H7 (cell line): Measurements from ENCODE around the gene SPATA2L. TPM values are rescaled to one million over a fixed set of nuclear protein-coding genes. Genes with fewer than 3 reads are reported as not detected.
A peak's percentile ranks its signal among the peaks of the same experiment; 100 is the strongest.
"Not testable (repeated sequence)": the region's sequence is repeated elsewhere in the genome, so short reads cannot be mapped to it uniquely, and the experiment has no call there.

Experiments used
- DNase-seq: peaks from one replicate; pipeline ENCODE4 v3.0.0; 2012
- H3K27me3 ChIP-seq: 2 replicates; pipeline ENCODE4 v1.6.0; 2011; ENCODE audit warnings: mild to moderate bottlenecking, low read length; ENCODE audit not compliant: control insufficient read depth, insufficient read depth
- H3K36me3 ChIP-seq: replicated peaks from 2 replicates; pipeline ENCODE4 v1.5.1; 2011; ENCODE audit warnings: low read length; ENCODE audit not compliant: control insufficient read depth, insufficient read depth
- H3K4me3 ChIP-seq: 2 replicates; pipeline ENCODE4 v1.5.1; 2011; ENCODE audit warnings: low read depth, mild to moderate bottlenecking, control low read depth, low read length, moderate library complexity; ENCODE audit not compliant: insufficient read depth
- total RNA-seq: library from RNA; depleted of rRNA; stranded (reverse); fragments of >200 nt; shearing (Covaris generic); gene quantifications from 2 replicates; pipeline ENCODE4 v1.2.3, GENCODE V29; 2014

Gene SPATA2L
- total RNA-seq, 1 experiment from 2014 or later, result 16.0 TPM

GRCh38 chr16:89693931-89694783 is 7.3 kb downstream of the SPATA2L start:
- DNase-seq, result peak; percentile 59
- Histone ChIP-seq H3K36me3 (peaks cover 3% of the 10 kb centered on the region), H3K4me3 (no peak overlapping the region), H3K27me3 (no peaks in the 10 kb centered on the region)

- Histone ChIP-seq H3K27me3 (no peaks in the 10 kb centered on the region), H3K36me3 (peaks cover 3% of the 10 kb centered on the region), H3K4me3 (no peak overlapping the region)
- DNase-seq, result no peak
Observed at GRCh38 chr16:89693289-89693731, 8.2 kb downstream of the SPATA2L start.

DNA sequence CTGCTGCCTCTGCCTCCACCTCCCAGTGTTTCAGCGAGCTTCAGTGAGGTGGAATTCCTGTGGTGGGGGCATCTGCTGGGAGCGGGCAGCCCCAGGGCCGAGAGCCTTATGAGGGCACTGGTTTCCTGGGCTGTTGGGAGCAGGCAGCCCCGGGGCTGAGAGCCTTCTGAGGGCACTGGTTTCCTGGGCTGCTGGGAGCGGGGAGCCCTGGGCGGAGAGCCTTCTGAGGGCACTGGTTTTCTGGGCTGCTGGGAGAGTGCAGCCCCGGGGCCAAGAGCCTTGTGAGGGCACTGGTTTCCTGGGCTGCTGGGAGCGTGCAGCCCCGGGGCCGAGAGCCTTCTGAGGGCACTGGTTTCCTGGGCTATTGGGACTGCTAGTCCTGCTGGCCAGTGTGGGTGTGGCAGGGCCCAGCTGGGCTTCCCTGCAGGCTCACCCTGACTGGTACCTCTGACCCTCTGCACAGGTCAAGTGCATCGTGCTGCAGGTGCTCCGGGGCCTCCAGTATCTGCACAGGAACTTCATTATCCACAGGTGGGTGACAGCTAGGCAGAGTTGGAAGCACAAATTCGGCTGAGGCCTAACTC is 9.4 kb downstream of the SPATA2L start:
- Histone ChIP-seq H3K27me3 (no peaks in the 10 kb centered on the region), H3K4me3 (no peak overlapping the region), H3K36me3 (peaks cover 3% of the 10 kb centered on the region)
- peak; percentile 66 for DNase-seq

DNA sequence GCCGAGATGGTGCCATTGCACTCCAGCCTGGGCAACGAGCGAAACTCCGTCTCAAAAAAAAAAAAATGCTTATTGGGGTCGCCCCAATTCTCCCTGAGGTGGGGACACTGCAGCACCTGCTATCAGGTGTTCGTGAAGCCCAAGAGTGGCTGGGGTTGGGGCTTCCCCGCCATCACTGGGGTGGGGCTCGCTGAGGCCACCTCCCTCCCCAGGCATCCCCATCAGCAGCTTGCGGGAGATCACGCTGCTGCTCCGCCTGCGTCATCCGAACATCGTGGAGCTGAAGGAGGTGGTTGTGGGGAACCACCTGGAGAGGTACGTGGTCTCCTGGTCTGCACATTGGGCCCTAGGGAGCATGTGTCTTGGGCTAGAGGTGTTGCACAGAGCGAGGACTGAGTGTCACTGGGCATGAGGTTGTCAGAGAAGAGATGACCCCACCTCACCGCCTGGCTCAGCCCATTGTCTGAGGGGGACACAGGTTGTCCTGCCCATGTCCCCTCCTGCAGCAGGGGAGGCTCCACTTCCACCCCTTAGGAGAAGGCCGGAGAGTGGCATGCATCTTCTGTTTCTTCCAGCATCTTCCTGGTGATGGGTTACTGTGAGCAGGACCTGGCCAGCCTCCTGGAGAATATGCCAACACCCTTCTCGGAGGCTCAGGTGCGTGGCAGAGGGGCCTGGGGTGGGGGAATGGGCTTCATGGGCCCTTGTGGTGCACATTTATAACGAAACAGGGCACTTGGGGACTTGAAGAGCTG is 10.1 kb downstream of the SPATA2L start:
- H3K36me3 ChIP-seq, result peaks cover 3% of the 10 kb centered on the region
- no peaks in the 10 kb centered on the region for H3K27me3 ChIP-seq
- DNase-seq, result no peak
- no peak overlapping the region for H3K4me3 ChIP-seq

GRCh38 chr16:89690392-89690901 is 11.1 kb downstream of the SPATA2L start:
- Histone ChIP-seq H3K4me3 (no peak overlapping the region), H3K36me3 (peaks cover 3% of the 10 kb centered on the region), H3K27me3 (no peaks in the 10 kb centered on the region)
- no peak for DNase-seq

DNA sequence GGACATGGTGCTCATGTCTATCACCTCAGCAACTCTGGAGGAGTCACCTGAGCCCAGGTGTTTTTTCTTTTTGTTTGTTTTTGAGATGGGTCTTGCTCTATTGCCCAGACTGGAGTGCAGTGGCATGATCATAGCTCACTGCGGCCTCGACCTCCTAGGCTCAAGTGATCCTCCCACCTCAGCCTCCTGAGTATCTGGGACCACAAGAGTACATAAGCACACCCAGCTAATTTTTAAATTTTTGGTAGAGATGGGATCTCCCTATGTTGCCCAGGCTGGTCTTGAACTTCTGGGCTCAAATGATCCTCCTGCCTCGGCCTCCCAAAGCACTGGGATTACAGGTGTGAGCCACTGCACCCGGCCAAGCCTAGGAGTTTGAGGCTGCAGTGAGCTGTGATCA is 11.9 kb downstream of the SPATA2L start:
- not testable (repeated sequence) for H3K27me3 ChIP-seq, H3K4me3 ChIP-seq, DNase-seq, H3K36me3 ChIP-seq

- Histone ChIP-seq H3K36me3 (peaks cover 3% of the 10 kb centered on the region), H3K27me3 (no peaks in the 10 kb centered on the region), H3K4me3 (no peak overlapping the region)
- DNase-seq, result no peak
Observed at GRCh38 chr16:89689142-89689541, 12.4 kb downstream of the SPATA2L start.

GRCh38 chr16:89688395-89688794 is 13.1 kb downstream of the SPATA2L start:
- Histone ChIP-seq H3K36me3 (peaks cover 1% of the 10 kb centered on the region), H3K27me3 (no peaks in the 10 kb centered on the region), H3K4me3 (no peak overlapping the region)
- DNase-seq, result no peak

- peak overlapping the region; percentile 68 for H3K4me3 ChIP-seq
- peak; percentile 83 for DNase-seq
- no peaks in the 10 kb centered on the region; the same call in none of the 2 replicates for H3K36me3 ChIP-seq
- no peaks in the 10 kb centered on the region for H3K27me3 ChIP-seq
Observed at GRCh38 chr16:89687092-89687940, 14.2 kb downstream of the SPATA2L start.

DNA sequence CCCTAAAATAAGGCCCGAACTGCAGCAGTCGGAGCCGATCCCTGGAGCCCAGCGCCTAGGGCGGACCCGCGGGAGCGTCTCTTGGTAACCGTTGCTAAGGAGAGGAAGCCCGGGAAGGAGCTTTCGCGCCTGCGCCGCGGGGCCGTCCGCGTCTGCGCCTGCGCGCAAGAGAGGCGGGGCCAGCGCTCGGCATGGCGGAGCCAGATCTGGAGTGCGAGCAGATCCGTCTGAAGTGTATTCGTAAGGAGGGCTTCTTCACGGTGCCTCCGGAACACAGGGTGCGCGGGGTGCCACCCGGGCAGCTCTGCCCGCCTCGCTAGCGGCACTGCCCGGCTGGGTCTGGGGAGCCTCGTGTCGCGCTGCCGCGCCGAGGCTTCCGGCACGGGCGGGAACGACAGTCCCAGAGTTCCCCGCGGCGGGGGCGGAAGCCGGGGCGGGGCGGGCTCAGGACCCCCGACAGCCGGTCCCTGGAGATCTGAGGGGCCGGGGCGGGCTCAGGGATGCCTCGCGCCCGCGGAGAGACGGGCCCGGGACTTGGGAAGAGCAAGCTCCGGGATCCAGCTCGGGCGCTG is 14.9 kb downstream of the SPATA2L start, which contains the start of gene CDK10:
Gene CDK10 (plus strand): TSS at position 170 of the 572 bp plus-strand sequence. CDS start 22 bp downstream, at position 192.
- Histone ChIP-seq H3K4me3 (peak within 1 kb of the TSS; percentile 68), H3K27me3 (no peaks in the 10 kb centered on the region), H3K36me3 (no peaks in the 10 kb centered on the region)
- DNase-seq, result peak; percentile 98

DNA sequence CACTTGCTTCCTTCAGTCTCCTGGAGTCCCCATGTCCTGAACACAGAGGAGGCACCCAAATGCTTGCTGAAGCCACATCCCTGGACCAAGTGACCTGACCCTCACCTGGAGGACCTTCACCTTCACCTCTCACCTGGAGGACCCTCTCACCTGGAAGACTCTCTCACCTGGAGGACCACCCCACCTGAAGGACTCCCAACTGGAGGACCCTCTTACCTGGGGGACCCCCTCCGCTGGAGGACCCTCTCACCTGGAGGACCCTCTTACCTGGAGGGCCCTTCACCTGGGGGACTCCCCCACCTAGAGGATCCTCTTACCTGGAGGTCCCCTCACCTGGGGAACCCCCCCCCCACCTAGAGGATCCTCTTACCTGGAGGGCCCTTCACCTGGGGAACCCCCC is 15.6 kb downstream of the SPATA2L start:
- no peaks in the 10 kb centered on the region for H3K27me3 ChIP-seq
- H3K36me3 ChIP-seq, result no peaks in the 10 kb centered on the region
- peak; percentile 43 for DNase-seq
- no peak overlapping the region for H3K4me3 ChIP-seq

DNA sequence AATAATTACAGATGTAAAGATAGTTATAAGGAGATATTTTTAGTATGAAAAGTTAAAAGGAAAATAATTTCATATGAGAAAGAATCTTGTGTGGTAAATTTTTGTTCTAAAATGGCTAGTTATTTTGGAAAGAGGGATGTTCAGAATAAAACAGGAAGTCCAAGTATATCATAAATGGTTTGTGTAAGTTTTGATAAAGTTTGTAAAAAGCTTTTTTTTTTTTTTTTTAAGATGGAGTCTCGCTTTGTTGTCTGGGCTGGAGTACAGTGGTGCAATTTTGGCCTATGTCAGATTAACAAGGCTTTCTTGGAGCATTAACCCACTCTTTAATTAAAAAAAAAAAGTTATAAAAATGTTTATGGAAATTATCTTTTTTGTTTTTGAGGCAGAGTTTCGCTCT is 23.2 kb downstream of the SPATA2L start:
- H3K4me3 ChIP-seq, result no peak overlapping the region
- H3K27me3 ChIP-seq, result no peaks in the 10 kb centered on the region
- no peak for DNase-seq
- H3K36me3 ChIP-seq, result no peaks in the 10 kb centered on the region

DNA sequence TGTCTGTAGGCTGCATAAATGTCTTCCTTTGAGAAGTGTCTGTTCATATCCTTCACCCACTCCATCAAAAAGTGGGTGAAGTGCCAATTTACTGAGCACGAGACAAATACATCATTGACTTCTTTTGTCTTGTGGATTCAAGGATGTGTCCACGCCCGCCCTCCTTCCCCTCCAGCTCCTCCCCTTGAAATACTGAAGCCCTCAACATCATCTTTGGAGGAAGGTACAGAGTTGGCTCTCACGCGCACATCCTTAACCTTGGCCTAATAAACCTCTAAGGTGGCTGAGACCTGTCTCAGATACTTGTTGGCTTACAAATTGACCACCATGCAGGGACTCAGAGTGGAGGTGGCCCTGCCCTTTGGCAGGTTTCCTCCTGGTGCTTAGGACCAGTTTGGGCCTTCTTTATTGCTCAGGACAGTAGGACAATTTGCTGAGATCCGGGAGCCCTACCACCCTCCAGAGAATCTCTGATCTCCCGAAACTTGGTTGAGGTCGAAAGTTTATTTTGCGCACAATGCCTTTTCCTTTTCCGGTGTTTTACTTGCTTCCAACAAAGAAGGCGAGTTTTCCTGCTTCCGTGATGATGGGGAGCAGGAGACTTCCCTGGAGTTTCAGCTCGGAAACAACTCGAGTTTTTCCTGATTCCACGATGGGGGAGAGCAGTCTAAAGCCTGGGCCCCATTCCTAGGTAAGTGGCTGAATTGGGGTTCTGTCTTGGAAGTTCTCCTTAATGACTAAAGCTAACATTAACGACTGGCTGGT is 29.1 kb downstream of the SPATA2L start:
- DNase-seq, result no peak
- Histone ChIP-seq H3K36me3 (no peaks in the 10 kb centered on the region), H3K4me3 (no peak overlapping the region), H3K27me3 (no peaks in the 10 kb centered on the region)
